Right lobe of liver (tissue), 6 donors: Measurements from ENCODE around the gene PSMD14. TPM values are rescaled to one million over a fixed set of nuclear protein-coding genes. Genes with fewer than 3 reads are reported as not detected.

ENCODE experiments used
- ATAC-seq, 4 donors: fragments of 200-7000 bp; cut with Tn5 transposase; one replicate each; pipeline ENCODE4 v1.9.1; 2020; ENCODE audit warnings: mild to moderate bottlenecking in 4 of 4, moderate library complexity in 4 of 4
- DNase-seq, 3 donors: peaks; one replicate each; pipeline ENCODE4 v3.0.0-alpha.2; 2020
- H3K27ac ChIP-seq, 3 donors: fragments of 200-600 bp; one replicate each; pipeline ENCODE4 v1.8.0; 2022
- H3K27me3 ChIP-seq, 2 donors: fragments of 200-600 bp; one replicate each; pipeline ENCODE4 v1.8.0; 2022
- H3K36me3 ChIP-seq, 4 donors: fragments of 200-600 bp; sonication (generic) in 1 of 4; one replicate each; pipeline versions ENCODE4 v1.5.1 to v1.8.0; 2017 to 2022; ENCODE audit warnings: control low read depth in 1 of 4
- H3K4me1 ChIP-seq, 4 donors: fragments of 200-600 bp; sonication (generic) in 1 of 4; one replicate each; pipeline versions ENCODE4 v1.5.1 to v1.8.0; 2017 to 2022; ENCODE audit warnings: control low read depth in 1 of 4
- H3K4me3 ChIP-seq, 3 donors: fragments of 200-600 bp; one replicate each; pipeline ENCODE4 v1.8.0; 2022
- H3K9me3 ChIP-seq, 4 donors: fragments of 200-600 bp; sonication (generic) in 1 of 4; one replicate each; pipeline versions ENCODE4 v1.5.1 to v1.8.0; 2017 to 2022; ENCODE audit warnings: control low read depth in 1 of 4
- CTCF ChIP-seq, 4 donors: fragments of 200-600 bp in 3 of 4; fragments of 450-650 bp in 1 of 4; IDR thresholded peaks; one replicate each; pipeline versions ENCODE4 v1.5.1 to v1.8.0; 2016 to 2022; ENCODE audit warnings: antibody characterized with exemption in 4 of 4, mild to moderate bottlenecking in 2 of 4
- POLR2A ChIP-seq: fragments of 450-650 bp; IDR thresholded peaks from one replicate; pipeline ENCODE4 v1.6.1; 2017; ENCODE audit warnings: antibody characterized with exemption, mild to moderate bottlenecking
- WGBS: methylation state at CpG from one replicate; pipeline ENCODE4 v1.1.6; 2018; ENCODE audit warnings: low coverage, low lambda C conversion rate; ENCODE audit not compliant: insufficient coverage; ENCODE audit errors: missing lambda C conversion rate; 5-methylcytosine and 5-hydroxymethylcytosine counted together
- intact Hi-C, 2 donors: fragments of 100-400 bp; cut with DNase I; formaldehyde crosslinking; loops; one replicate each; pipeline versions ENCODE4 v1.11.2 to v1.14.1; 2022
- total RNA-seq, 6 experiments: library from RNA; depleted of rRNA in 2 of 6; stranded (reverse); fragments of >200 nt in 2 of 6; fragmentation: NEBNext Ultra II Directional in 3 of 6; extraction: Animal tissue kit (Norgen Biotek cat#: 25700) in 3 of 6; gene quantifications; one replicate each; pipeline versions ENCODE4 v1.1.0 to v1.2.4, GENCODE V29; 2016 to 2023
- donor health status: DM: no; HTN: yes; CAD: no.
- donor health status: DM: no; HTN: no; CAD: no.
- donor health status: DM: no; HTN: no; CAD: no.
- donor health status: DM: no; HTN: yes; CAD: no.
- donor health status: DM: no; HTN: yes; CAD: no.

Gene PSMD14
- total RNA-seq, 6 experiments from 2014 or later = 18.7 to 61.8 (median 24.9) TPM

- WGBS = 91% methylated on average over 2 of the region's 2 CpGs
Observed at GRCh38 chr2:161362568-161363166, 54.4 kb downstream of the PSMD14 start.

GRCh38 chr2:161367675-161368074, 59.5 kb downstream of the PSMD14 start:
- TF ChIP-seq POLR2A (no peak), CTCF (IDR thresholded peaks at IDR 0.05) (no peak)
- DNase-seq = no peak
- H3K4me1 ChIP-seq = no peaks in the 10 kb centered on the region
- 95% methylated on average over 3 of the region's 3 CpGs for WGBS
- no peak overlapping the region for H3K27ac ChIP-seq
- H3K27me3 ChIP-seq = no peaks in the 10 kb centered on the region
- intact Hi-C loops = no loop called here
- peaks cover 0 to 14% (median 2%) of the 10 kb centered on the region in 4 donors for H3K36me3 ChIP-seq
- no peak overlapping the region for H3K4me3 ChIP-seq
- ATAC-seq = no peak
- no peaks in the 10 kb centered on the region for H3K9me3 ChIP-seq

More at GRCh38 chr2:161362568-161363166, 54.4 kb downstream of the PSMD14 start:
- ATAC-seq = no peak
- Histone ChIP-seq H3K27ac (no peak overlapping the region), H3K36me3 (no peaks in the 10 kb centered on the region), H3K4me1 (no peaks in the 10 kb centered on the region), H3K4me3 (no peak overlapping the region), H3K9me3 (peaks cover 0 to 10% (median 0%) of the 10 kb centered on the region in 4 donors), H3K27me3 (no peaks in the 10 kb centered on the region)
- no peak for DNase-seq
- intact Hi-C loops = no loop called here
- TF ChIP-seq POLR2A = no peak
- no peak for TF ChIP-seq CTCF (IDR thresholded peaks at IDR 0.05)

GRCh38 chr2:161369311-161369710, 61.1 kb downstream of the PSMD14 start:
- DNase-seq = no peak
- H3K27me3 ChIP-seq = no peaks in the 10 kb centered on the region
- no peak overlapping the region for H3K27ac ChIP-seq
- no peak for ATAC-seq
- no peaks in the 10 kb centered on the region for H3K4me1 ChIP-seq
- H3K4me3 ChIP-seq = no peak overlapping the region
- TF ChIP-seq POLR2A (no peak), CTCF (IDR thresholded peaks at IDR 0.05) (no peak)
- peaks cover 0 to 14% (median 2%) of the 10 kb centered on the region in 4 donors for H3K36me3 ChIP-seq
- no peaks in the 10 kb centered on the region for H3K9me3 ChIP-seq
- 94% methylated on average over 2 of the region's 2 CpGs for WGBS
- intact Hi-C loops = no loop called here

GRCh38 chr2:161370981-161371380, 62.8 kb downstream of the PSMD14 start:
- Histone ChIP-seq H3K4me3 (no peak overlapping the region), H3K9me3 (no peaks in the 10 kb centered on the region), H3K27ac (no peak overlapping the region), H3K36me3 (peaks cover 0 to 14% (median 2%) of the 10 kb centered on the region in 4 donors), H3K4me1 (no peaks in the 10 kb centered on the region), H3K27me3 (no peaks in the 10 kb centered on the region)
- intact Hi-C loops = no loop called here
- 74% methylated on average over 3 of the region's 3 CpGs for WGBS
- DNase-seq (no peak), ATAC-seq (no peak)
- TF ChIP-seq CTCF (IDR thresholded peaks at IDR 0.05) = no peak
- TF ChIP-seq POLR2A = no peak
